ENCODE measurements around the gene SYNJ2. TPM values are rescaled to one million over a fixed set of nuclear protein-coding genes. Genes with fewer than 3 reads are reported as not detected.

Gene SYNJ2
- polyA plus RNA-seq, 2 of the 4 experiments (the other 2 are of a cell fraction) = 22.3 to 26.5 TPM

DNA sequence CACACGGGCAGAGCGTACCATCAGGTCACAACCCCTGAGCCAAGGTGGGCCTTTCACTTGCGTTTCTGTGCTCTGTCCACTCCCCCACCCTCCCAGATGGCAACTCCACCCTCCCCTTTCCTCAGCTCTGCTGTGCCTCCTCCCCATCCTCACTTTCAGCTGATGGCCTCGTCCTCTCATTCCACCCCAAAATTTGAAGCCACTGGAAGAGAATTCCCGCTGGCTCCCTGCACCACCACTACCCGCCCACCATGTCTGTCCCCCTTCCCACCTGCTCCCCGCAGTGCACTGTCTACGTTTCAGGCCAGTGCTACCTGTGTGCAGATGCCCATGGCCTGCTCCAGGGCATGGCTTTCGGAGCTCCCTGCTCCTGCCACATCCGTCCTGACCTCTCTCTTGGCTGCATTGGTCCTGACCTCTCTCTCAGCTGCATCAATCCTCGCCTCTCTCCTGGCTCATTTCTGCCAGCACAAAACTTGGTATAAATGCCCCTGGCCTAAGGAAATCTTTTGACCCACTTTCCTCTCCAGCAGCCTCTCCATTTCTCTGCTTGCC is 24.0 kb downstream of the SYNJ2 start:
- FAIRE-seq (no peak), DNase-seq (ENCODE audit: low read depth in 1 of 2, low spot score in 1 of 2) (no peak), ATAC-seq (no peak)
- 88% methylated on average over 11 of the region's 11 CpGs for WGBS (ENCODE audit: missing lambda C conversion rate)
- Histone ChIP-seq H3K4me2 (no peak overlapping the region), H3K9me3 (no peaks in the 10 kb centered on the region), H3K4me3 (no peak overlapping the region), H3K27ac (no peak overlapping the region), H3K4me1 (peaks cover 27% of the 10 kb centered on the region; the same call in 2 of the 3 replicates)
- ChIA-PET POLR2A (interaction anchor here (0.7 kb wide), 1 partner anchor 38 kb away, joined by 6 read pairs; no protein-coding TSS in a partner anchor), CTCF (interaction anchor here (1.2 to 2.4 kb wide), 2 partner anchors 21 to 67 kb away, joined by 3 to 11 read pairs; no protein-coding TSS in a partner anchor)
- TF ChIP-seq CEBPB (IDR thresholded peaks at IDR 0.05) = no peak
- TF ChIP-seq MYC (IDR thresholded peaks at IDR 0.05; ENCODE audit: borderline replicate concordance, low read length) = no peak
- TF ChIP-seq, protein P1, sequence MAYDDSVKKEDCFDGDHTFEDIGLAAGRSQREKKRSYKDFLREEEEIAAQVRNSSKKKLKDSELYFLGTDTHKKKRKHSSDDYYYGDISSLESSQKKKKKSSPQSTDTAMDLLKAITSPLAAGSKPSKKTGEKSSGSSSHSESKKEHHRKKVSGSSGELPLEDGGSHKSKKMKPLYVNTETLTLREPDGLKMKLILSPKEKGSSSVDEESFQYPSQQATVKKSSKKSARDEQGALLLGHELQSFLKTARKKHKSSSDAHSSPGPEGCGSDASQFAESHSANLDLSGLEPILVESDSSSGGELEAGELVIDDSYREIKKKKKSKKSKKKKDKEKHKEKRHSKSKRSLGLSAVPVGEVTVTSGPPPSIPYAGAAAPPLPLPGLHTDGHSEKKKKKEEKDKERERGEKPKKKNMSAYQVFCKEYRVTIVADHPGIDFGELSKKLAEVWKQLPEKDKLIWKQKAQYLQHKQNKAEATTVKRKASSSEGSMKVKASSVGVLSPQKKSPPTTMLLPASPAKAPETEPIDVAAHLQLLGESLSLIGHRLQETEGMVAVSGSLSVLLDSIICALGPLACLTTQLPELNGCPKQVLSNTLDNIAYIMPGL (CRISPR knock-in tag; IDR thresholded peaks at IDR 0.05; ENCODE audit: borderline replicate concordance) = no peak
- no peak for TF ChIP-seq RNF2 (IDR thresholded peaks at IDR 0.05; ENCODE audit: borderline replicate concordance, low read depth)
- TF ChIP-seq TP53 (CRISPR knock-in tag; IDR thresholded peaks at IDR 0.05) = no peak
- TF ChIP-seq KDM5A (IDR thresholded peaks at IDR 0.05) = no peak
- TF ChIP-seq ESRRA (IDR thresholded peaks at IDR 0.05; ENCODE audit: borderline replicate concordance, low read length) = no peak
- no peak for TF ChIP-seq NPAS2 (CRISPR knock-in tag; IDR thresholded peaks at IDR 0.05; ENCODE audit: borderline replicate concordance)
- TF ChIP-seq HOXA7 (CRISPR knock-in tag; IDR thresholded peaks at IDR 0.05) = no peak
- no peak for TF ChIP-seq MAFK (IDR thresholded peaks at IDR 0.05; ENCODE audit: partially characterized antibody)
- TF ChIP-seq EHMT2 (IDR thresholded peaks at IDR 0.05; ENCODE audit: low read depth) = no peak

DNA sequence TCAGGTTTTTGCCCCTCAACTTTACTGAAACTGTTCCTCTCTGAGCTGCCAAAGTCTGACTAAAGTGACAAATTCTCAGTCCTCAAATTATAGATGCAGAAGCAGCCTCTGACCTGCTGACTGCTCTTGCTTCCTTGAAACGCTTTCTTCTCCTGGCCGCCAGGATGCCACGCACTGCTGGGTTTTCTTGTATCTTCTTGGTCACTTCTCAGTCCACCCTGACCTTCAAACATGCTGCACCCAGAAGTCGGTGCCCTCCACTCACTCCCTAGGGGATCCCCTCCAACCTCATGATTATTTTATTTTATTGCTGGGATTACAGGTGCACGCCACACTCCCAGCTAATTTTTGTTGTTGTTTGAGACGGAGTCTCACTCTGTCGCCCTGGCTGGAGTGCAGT is 24.7 kb downstream of the SYNJ2 start:
- POLR2A ChIA-PET = no interaction called here
- CTCF ChIA-PET = interaction anchor here (1.2 to 2.4 kb wide), 2 partner anchors 20 to 66 kb away, joined by 3 to 11 read pairs; no protein-coding TSS in a partner anchor

DNA sequence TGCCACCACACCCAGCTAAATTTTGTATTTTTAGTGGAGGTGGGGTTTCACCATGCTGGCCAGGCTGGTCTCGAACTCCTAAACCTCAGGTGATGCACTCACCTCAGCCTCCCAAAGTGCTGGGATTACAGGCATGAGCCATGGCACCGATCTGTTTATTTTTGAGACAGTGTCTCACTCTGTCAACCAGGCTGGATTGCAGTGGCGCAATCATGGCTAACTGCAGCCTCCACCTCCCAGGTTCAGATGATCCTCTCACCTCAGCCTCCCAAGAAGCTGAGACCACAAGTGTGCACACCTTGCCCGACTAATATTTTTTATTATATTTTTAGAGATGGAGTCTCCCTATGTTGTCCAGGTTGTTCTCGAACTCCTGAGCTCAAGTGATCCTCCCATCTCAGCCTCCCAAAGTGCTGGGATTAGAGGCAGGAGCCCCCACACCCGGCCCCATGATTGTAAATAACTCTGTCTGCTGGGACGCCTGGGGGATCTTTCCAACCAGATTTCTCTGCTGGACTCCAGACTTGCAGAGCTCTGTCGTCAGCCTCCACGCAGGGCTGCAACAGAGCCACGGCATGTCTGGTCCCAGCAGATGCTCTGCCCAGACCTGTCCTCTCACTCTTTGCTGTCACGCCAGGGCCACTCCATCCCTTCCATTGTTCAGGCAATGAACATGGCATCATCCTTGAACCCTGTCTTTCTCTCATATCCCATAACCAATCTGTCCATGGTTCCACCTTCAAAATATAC is 25.3 kb downstream of the SYNJ2 start:
- 89% methylated on average over 11 of the region's 11 CpGs for WGBS (ENCODE audit: missing lambda C conversion rate)
- ChIA-PET POLR2A (no interaction called here), CTCF (interaction anchor here (2.4 kb wide), 1 partner anchor 19 kb away, joined by 11 read pairs; no protein-coding TSS in a partner anchor)
- no peak for ATAC-seq
- Histone ChIP-seq H3K4me2 (no peak overlapping the region), H3K4me1 (peaks cover 32% of the 10 kb centered on the region; the same call in 2 of the 3 replicates), H3K27ac (no peak overlapping the region), H3K9me3 (no peaks in the 10 kb centered on the region), H3K4me3 (no peak overlapping the region)
- no peak for DNase-seq (ENCODE audit: low read depth in 1 of 2, low spot score in 1 of 2)
- no peak for FAIRE-seq
- TF ChIP-seq HOXB5 (CRISPR knock-in tag; IDR thresholded peaks at IDR 0.05) (no peak), PHF8 (IDR thresholded peaks at IDR 0.05; ENCODE audit: borderline replicate concordance, low read depth) (no peak), GATA3 (IDR thresholded peaks at IDR 0.05; ENCODE audit: borderline replicate concordance) (no peak), KDM1A (IDR thresholded peaks at IDR 0.05; ENCODE audit: low read depth) (no peak), CBX2 (IDR thresholded peaks at IDR 0.05; ENCODE audit: borderline replicate concordance, low read depth) (no peak), HOXA7 (CRISPR knock-in tag; IDR thresholded peaks at IDR 0.05) (no peak), NFE2L2 (conservative IDR thresholded peaks at IDR 0.05; ENCODE audit: low read length) (no peak), NPAS2 (CRISPR knock-in tag; IDR thresholded peaks at IDR 0.05; ENCODE audit: borderline replicate concordance) (no peak), CBX8 (IDR thresholded peaks at IDR 0.05) (no peak)
- TF ChIP-seq, protein P2, sequence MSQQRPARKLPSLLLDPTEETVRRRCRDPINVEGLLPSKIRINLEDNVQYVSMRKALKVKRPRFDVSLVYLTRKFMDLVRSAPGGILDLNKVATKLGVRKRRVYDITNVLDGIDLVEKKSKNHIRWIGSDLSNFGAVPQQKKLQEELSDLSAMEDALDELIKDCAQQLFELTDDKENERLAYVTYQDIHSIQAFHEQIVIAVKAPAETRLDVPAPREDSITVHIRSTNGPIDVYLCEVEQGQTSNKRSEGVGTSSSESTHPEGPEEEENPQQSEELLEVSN (IDR thresholded peaks at IDR 0.05; ENCODE audit: borderline replicate concordance, low read depth) = no peak

More for the DNA sequence above, 24.7 kb downstream of the SYNJ2 start:
- WGBS (ENCODE audit: missing lambda C conversion rate) = 94% methylated on average over 7 of the region's 7 CpGs
- no peak for ATAC-seq
- Histone ChIP-seq H3K4me1 (peaks cover 33% of the 10 kb centered on the region; the same call in 2 of the 3 replicates), H3K4me3 (no peak overlapping the region), H3K27ac (no peak overlapping the region), H3K9me3 (no peaks in the 10 kb centered on the region), H3K4me2 (no peak overlapping the region)
- TF ChIP-seq EHF (CRISPR knock-in tag; IDR thresholded peaks at IDR 0.05) (no peak), CBX8 (IDR thresholded peaks at IDR 0.05) (no peak), FOXS1 (CRISPR knock-in tag; IDR thresholded peaks at IDR 0.05) (no peak), JUNB (IDR thresholded peaks at IDR 0.05) (no peak), MYC (IDR thresholded peaks at IDR 0.05; ENCODE audit: borderline replicate concordance, low read length) (no peak), MAFK (IDR thresholded peaks at IDR 0.05; ENCODE audit: partially characterized antibody) (no peak)
- no peak for FAIRE-seq
- DNase-seq (ENCODE audit: low read depth in 1 of 2, low spot score in 1 of 2) = no peak
